Fibroblast of upper back skin (primary cell): ENCODE results near the gene IL10RA.

Experiments
- DNase-seq: peaks from one replicate; pipeline ENCODE4 v3.0.0-alpha.2; 2013

IL10RA gene

GRCh38 chr11:118008271-118008911 lies 22.2 kb downstream of the IL10RA start:
- DNase-seq, result no peak

- DNase-seq, result no peak
These were observed 23.9 kb downstream of the IL10RA start for GRCh38 chr11:118009864-118010737.

- no peak for DNase-seq
These were observed 24.7 kb downstream of the IL10RA start for GRCh38 chr11:118010738-118011461.

DNA sequence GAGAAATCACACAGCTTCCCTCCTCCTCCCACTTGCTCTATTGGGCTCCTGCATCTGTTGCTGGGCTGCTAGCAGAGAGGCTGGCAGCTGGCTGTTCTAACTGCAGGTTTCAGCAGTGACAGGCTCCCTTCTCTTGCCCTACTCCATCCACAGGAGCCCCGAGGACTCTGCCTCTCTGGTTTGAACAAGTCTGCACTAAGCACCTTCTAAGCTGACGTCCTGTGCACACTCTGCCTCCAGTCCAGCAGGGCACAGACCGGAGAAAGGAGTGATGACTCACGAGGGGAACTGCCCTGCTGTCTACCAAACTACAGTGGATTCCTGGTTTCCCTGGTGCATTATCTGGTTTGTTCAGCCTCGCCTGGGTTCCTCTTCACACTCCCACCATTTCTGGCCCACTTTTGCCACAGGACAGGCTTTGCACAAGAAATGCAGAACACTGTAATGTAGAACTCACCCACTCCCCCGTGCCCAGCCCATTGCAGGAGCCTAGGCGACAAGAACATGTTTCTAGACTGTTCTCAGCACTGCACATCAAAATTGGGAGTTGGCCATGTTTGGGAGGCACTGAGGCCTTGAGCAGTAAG lies 26.0 kb downstream of the IL10RA start:
- no peak for DNase-seq

DNA sequence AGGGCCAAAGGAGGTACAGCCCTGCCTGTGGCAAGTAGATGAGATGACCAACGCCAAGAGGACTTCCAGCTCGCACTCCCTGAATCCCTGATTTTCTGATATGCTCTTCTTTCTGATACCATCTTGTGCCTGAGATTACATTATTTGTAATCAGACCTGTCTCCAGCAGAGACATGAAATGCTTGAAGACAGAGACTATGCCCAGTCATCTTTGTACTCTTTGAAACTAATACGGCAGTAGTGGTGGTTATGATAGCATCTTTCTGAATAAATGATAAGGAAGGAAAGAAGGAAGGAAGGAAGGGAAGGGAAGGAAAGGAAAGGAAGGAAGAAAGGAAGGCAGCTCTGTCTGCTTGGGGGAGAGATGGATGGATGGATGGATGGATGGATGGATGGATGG lies 27.8 kb downstream of the IL10RA start:
- DNase-seq, result no peak

DNA sequence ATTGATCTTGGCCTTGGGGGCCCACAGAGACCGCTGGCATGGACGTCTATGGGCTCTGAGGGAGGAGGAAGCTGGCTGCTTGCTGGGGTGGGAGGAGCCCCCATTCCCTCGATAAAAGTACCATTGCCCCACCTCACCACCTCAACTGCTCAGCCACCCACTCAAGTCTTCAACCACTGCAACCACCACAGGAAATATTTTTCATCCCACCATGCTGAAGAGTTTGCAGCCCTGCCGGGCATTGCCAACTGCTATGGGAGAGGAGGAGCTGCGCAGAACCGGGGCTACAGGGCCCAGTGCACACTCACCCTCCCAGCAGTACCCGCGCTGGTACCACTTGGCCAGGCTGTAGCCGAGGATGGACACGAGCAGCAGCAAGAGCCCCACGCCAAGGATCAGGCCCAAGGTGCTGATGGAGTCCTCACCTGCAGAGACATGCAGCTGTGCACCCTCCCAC lies 29.2 kb downstream of the IL10RA start:
- no peak for DNase-seq

DNA sequence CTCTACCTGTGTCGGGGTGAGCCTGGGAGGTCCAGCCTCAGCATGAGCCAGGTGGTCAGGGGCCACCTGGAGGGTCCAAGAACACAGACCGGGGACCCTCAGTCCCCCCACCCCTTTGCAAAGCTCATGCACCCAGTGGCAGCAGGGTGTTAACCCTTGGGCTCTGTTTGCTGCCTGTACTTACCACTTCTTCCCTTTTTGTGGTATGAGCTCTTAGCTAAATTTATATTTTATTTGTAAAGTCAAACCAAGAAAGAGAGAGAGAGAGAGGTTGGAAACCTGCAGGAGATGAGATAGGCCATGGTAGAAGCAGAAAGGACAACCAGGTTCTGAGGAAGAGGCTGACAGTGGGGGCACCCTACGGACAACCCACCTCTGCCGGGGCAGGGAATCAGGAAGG lies 29.9 kb downstream of the IL10RA start:
- no peak for DNase-seq

- DNase-seq, result no peak
These were observed 30.9 kb downstream of the IL10RA start for GRCh38 chr11:118017111-118017510.

GRCh38 chr11:118017631-118018315 lies 31.6 kb downstream of the IL10RA start:
- no peak for DNase-seq

GRCh38 chr11:118018401-118018800 lies 32.2 kb downstream of the IL10RA start:
- no peak for DNase-seq

DNA sequence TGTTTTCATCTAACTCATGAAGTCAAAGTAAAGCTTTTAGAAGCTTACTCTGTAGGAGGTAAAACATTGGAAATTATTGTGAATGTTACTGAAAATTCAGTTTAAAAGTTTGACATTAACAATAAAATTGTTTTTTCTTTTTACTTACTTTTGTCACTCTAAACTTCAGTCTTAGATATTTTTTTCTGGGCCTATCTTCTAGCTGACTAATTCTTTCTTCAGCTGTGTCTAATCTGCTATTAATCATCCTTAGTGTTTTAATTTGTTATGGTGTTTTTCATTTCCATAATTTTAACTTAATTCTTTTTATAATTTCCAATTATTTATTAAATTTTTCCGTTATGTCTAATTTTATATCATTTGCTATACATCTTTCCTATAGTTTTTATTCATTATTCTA lies 35.0 kb downstream of the IL10RA start:
- no peak for DNase-seq

DNA sequence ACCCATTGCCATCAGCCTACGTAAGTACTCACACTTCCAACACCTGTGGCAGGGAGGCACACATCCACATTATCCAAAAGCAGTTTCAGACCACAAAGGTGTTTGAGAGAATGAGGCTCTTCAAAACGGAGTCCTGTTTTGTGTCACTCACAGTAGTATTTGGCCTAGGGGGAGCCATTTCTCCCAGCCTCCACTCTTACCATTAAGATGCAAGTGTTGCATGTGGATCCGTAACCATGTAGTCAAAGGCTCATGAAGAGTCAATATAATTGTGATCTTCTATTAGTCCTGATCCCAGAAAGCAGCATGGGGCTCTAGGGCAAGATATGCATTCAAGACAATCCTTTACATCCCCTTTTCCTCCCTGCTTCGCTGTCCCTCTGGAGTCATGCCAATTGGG lies 41.5 kb downstream of the IL10RA start:
- DNase-seq, result no peak

DNA sequence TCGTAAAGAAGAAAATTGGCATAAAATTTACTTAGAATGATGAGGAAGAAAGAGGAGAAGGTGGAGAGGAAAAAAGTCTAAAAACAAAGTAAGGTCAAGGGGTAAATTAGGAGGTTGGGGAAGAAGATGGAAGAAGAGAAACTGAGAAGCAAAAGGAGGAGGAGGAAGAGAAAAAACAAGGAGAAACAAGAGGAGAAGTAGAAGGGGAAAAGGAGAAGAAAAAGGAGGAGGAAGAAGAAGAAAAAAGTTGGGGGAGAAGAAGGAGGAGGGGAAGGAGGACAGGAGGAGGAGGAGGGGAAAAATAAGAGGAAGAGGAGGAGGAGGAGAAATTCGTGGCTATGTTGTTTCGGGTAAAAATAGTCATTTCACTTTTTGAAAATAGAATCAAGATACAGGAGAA lies 42.4 kb downstream of the IL10RA start:
- no peak for DNase-seq

DNA sequence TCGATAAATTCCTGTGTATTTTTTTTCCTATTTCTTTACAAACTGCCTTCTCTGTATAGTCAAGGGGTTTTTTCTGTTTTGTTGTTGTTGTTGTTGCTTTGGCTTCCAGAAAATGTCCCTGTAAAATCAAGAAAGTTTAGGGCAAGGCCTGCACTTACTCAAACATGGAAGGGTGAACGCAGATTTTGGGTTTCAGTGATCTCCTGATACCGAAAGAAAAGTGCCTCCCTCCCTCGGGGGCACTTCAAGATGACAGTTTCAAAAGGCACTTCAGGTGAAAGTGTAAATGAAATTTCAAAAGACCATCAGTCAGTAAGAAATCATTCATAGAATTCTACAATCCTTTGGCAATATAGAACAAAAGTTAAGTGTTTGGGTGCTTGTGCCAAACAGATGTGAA lies 47.2 kb downstream of the IL10RA start:
- DNase-seq, result no peak

DNA sequence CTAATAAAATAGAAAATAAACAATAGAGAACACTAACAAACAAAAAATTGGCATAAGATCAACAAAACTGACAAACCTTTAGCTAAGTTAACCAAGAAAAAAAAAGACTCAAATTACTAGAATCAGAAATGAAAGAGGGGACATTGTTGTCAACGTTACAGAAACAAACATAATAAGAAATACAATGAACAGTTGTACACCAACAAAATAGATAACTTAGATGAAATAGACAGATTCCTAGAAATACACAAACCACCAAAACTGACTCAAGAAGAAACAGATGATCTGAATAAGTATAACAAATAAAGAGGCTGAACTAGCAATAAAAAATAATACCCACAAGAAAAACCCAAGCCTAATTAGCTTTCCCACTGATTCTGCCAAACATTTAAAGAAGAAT lies 55.9 kb downstream of the IL10RA start:
- no peak for DNase-seq

- DNase-seq, result no peak
These were observed 56.6 kb downstream of the IL10RA start for GRCh38 chr11:118042796-118043195.

GRCh38 chr11:118045191-118045590 lies 59.0 kb downstream of the IL10RA start:
- DNase-seq, result no peak

- DNase-seq, result no peak
These were observed 60.1 kb downstream of the IL10RA start for GRCh38 chr11:118046051-118046963.

DNA sequence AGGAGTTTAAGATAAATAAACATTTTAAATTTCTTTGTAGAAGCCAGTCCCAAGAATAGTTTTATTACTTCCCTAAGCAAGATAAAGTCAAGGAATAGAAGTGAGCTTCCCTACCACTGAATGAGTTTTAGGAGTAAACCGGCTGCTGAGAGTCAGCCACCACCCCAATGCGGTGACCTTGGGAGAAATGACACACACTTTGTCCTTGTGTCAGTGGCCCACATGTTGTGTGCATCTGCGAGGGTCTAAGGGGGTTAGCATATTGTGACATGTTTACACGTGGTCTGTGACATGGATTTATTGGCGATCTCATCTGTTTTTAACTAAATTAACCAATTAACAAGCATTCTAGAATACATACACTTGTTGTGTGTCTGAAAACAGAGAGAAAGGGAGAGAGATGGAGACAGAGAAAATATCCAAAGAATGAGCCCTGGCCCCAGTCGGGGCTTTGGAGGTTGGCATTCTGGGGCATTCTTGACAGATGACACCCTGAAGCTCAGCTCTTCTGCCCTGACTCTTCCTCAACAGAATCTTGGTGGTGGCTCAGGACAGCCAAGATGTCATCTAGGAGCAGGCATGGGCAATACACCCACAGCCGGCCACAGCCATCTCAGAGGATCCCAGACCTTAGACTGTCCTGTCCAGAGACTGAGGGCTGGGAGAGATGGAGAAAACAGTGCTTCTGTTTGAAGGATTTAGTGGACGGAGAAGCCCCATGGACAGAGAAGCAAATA lies 60.9 kb downstream of the IL10RA start:
- DNase-seq, result no peak

- no peak for DNase-seq
These were observed 61.6 kb downstream of the IL10RA start for GRCh38 chr11:118047749-118048148.
